Mucosa of descending colon (tissue), 3 donors: ENCODE results near the gene SNTG2. TPM values are rescaled to one million over a fixed set of nuclear protein-coding genes. Genes with fewer than 3 reads are reported as not detected.
"Not testable (repeated sequence)": the region's sequence is repeated elsewhere in the genome, so short reads cannot be mapped to it uniquely, and the experiment has no call there.

Source experiments
- ATAC-seq: fragments of 200-7000 bp; cut with Tn5 transposase; one replicate; pipeline ENCODE4 v1.9.1; 2020; ENCODE audit warnings: mild to moderate bottlenecking, moderate library complexity
- DNase-seq, 3 donors: peaks; one replicate each; pipeline ENCODE4 v3.0.0-alpha.2; 2020
- H3K36me3 ChIP-seq: fragments of 200-600 bp; one replicate; pipeline ENCODE4 v1.8.0; 2021; ENCODE audit warnings: low read depth, mild to moderate bottlenecking
- H3K4me1 ChIP-seq: fragments of 200-600 bp; one replicate; pipeline ENCODE4 v1.8.0; 2021; ENCODE audit warnings: low read depth, mild to moderate bottlenecking
- H3K4me3 ChIP-seq: fragments of 200-600 bp; one replicate; pipeline ENCODE4 v1.8.0; 2021; ENCODE audit warnings: mild to moderate bottlenecking
- H3K9me3 ChIP-seq: fragments of 200-600 bp; one replicate; pipeline ENCODE4 v1.8.0; 2021; ENCODE audit warnings: mild to moderate bottlenecking
- CTCF ChIP-seq: fragments of 200-600 bp; IDR thresholded peaks from one replicate; pipeline ENCODE4 v1.8.0; 2022; ENCODE audit warnings: antibody characterized with exemption, mild to moderate bottlenecking
- intact Hi-C, 2 donors: fragments of 100-400 bp; cut with DNase I in 1 of 2; cut with micrococcal nuclease in 1 of 2; formaldehyde crosslinking; loops; one replicate each; pipeline versions ENCODE4 v1.11.0 to v1.11.1; 2022; cut with DNase I, micrococcal nuclease
- total RNA-seq, 3 donors: library from RNA; stranded (reverse); fragmentation: NEBNext Ultra II Directional in 2 of 3; extraction: Animal tissue kit (Norgen Biotek cat#: 25700) in 2 of 3; gene quantifications; one replicate each; pipeline versions ENCODE4 v1.2.1 to v1.2.4, GENCODE V29; 2021 to 2023
- donor health status: DM: no; HTN: no; CAD: no; lungs with moderate emphysema.
- donor health status: DM: no; HTN: no; CAD: no.
- donor health status: DM: no; HTN: yes; CAD: no.

SNTG2 gene
- total RNA-seq, 3 donors from 2014 or later, result 0.38 to 3.0 (median 2.8) TPM

GRCh38 chr2:1101982-1102590 is 151.4 kb downstream of the SNTG2 start:
- no peak for TF ChIP-seq CTCF
- Histone ChIP-seq H3K36me3 (no peaks in the 10 kb centered on the region), H3K4me1 (no peaks in the 10 kb centered on the region), H3K4me3 (no peak overlapping the region), H3K9me3 (no peaks in the 10 kb centered on the region)
- no peak for ATAC-seq
- no peak for DNase-seq
- intact Hi-C loops, result no loop called here

GRCh38 chr2:1104364-1104763 is 153.7 kb downstream of the SNTG2 start:
- H3K36me3 ChIP-seq, result no peaks in the 10 kb centered on the region
- no peak overlapping the region for H3K4me3 ChIP-seq
- H3K9me3 ChIP-seq, result no peaks in the 10 kb centered on the region
- no peak for ATAC-seq
- TF ChIP-seq CTCF, result no peak
- no peaks in the 10 kb centered on the region for H3K4me1 ChIP-seq
- DNase-seq, result no peak
- intact Hi-C loops, result no loop called here

- H3K9me3 ChIP-seq, intact Hi-C loops, H3K36me3 ChIP-seq, DNase-seq, ATAC-seq, H3K4me3 ChIP-seq, H3K4me1 ChIP-seq: not testable (repeated sequence)
Observed at GRCh38 chr2:1106344-1106743, 155.7 kb downstream of the SNTG2 start.

GRCh38 chr2:1115843-1116539 is 165.3 kb downstream of the SNTG2 start:
- no peaks in the 10 kb centered on the region for H3K9me3 ChIP-seq
- H3K4me1 ChIP-seq, result no peaks in the 10 kb centered on the region
- H3K4me3 ChIP-seq, result no peak overlapping the region
- no peak for ATAC-seq
- no peak for TF ChIP-seq CTCF
- intact Hi-C loops, result no loop called here
- DNase-seq, result no peak
- H3K36me3 ChIP-seq, result no peaks in the 10 kb centered on the region

GRCh38 chr2:1117569-1117968 is 166.9 kb downstream of the SNTG2 start:
- H3K9me3 ChIP-seq, result no peaks in the 10 kb centered on the region
- no peak overlapping the region for H3K4me3 ChIP-seq
- no peak for DNase-seq
- no peak for ATAC-seq
- intact Hi-C loops, result no loop called here
- H3K4me1 ChIP-seq, result no peaks in the 10 kb centered on the region
- TF ChIP-seq CTCF, result no peak
- no peaks in the 10 kb centered on the region for H3K36me3 ChIP-seq

- no peak for TF ChIP-seq CTCF
- no peak for ATAC-seq
- no peaks in the 10 kb centered on the region for H3K4me1 ChIP-seq
- no peak overlapping the region for H3K4me3 ChIP-seq
- H3K9me3 ChIP-seq, result no peaks in the 10 kb centered on the region
- no peak for DNase-seq
- intact Hi-C loops, result no loop called here
- H3K36me3 ChIP-seq, result no peaks in the 10 kb centered on the region
Observed at GRCh38 chr2:1125217-1125616, 174.6 kb downstream of the SNTG2 start.
